Peyer's patch (tissue), 4 donors: ENCODE measurements around the gene KCTD10. TPM values are rescaled to one million over a fixed set of nuclear protein-coding genes. Genes with fewer than 3 reads are reported as not detected.
A peak's percentile ranks its signal among the peaks of the same experiment; 100 is the strongest.
"Not testable (repeated sequence)": the region's sequence is repeated elsewhere in the genome, so short reads cannot be mapped to it uniquely, and the experiment has no call there.

Experiments used
- DNase-seq, 3 donors: peaks; one replicate each; pipeline ENCODE4 v3.0.0-alpha.2; 2017 to 2019
- H3K27ac ChIP-seq, 4 donors: fragments of 200-600 bp; sonication (generic); one replicate each; pipeline ENCODE4 v1.5.1; 2016 to 2019
- H3K27me3 ChIP-seq, 2 donors: fragments of 200-600 bp; sonication (generic); one replicate each; pipeline ENCODE4 v1.5.1; 2019
- H3K36me3 ChIP-seq, 3 donors: fragments of 200-600 bp; sonication (generic); one replicate each; pipeline ENCODE4 v1.5.1; 2016 to 2019
- H3K4me1 ChIP-seq, 4 donors: fragments of 200-600 bp; sonication (generic); one replicate each; pipeline ENCODE4 v1.5.1; 2016 to 2019
- H3K4me3 ChIP-seq, 4 donors: fragments of 200-600 bp; sonication (generic); 1 replicate in 3 of 4; 2 replicates in 1 of 4; pipeline ENCODE4 v1.5.1; 2016 to 2019; ENCODE audit warnings: mild to moderate bottlenecking in 1 of 4
- H3K9me3 ChIP-seq, 4 donors: fragments of 200-600 bp; sonication (generic); one replicate each; pipeline ENCODE4 v1.5.1; 2016 to 2019; ENCODE audit warnings: mild to moderate bottlenecking in 1 of 4
- POLR2A ChIP-seq, 2 donors: fragments of 450-650 bp; IDR thresholded peaks; one replicate each; pipeline ENCODE4 v1.5.1; 2017; ENCODE audit warnings: antibody characterized with exemption in 2 of 2, mild to moderate bottlenecking in 2 of 2, moderate library complexity in 2 of 2
- total RNA-seq, 4 donors: library from RNA; depleted of rRNA; stranded (reverse); fragments of >200 nt; gene quantifications; one replicate each; pipeline ENCODE4 v1.1.0, GENCODE V29; 2016
- TF ChIP-seq, protein P1 (sequence below), 6 experiments: fragments of 450-650 bp in 4 of 6; fragments of 200-600 bp in 2 of 6; sonication (generic) in 1 of 6; IDR thresholded peaks; one replicate each; pipeline ENCODE4 v1.5.1; 2017 to 2019; ENCODE audit warnings: antibody characterized with exemption in 6 of 6, mild to moderate bottlenecking in 3 of 6, moderate library complexity in 1 of 6

Gene KCTD10
- total RNA-seq, 4 donors from 2014 or later = 18.4 to 53.6 (median 28.8) TPM

DNA sequence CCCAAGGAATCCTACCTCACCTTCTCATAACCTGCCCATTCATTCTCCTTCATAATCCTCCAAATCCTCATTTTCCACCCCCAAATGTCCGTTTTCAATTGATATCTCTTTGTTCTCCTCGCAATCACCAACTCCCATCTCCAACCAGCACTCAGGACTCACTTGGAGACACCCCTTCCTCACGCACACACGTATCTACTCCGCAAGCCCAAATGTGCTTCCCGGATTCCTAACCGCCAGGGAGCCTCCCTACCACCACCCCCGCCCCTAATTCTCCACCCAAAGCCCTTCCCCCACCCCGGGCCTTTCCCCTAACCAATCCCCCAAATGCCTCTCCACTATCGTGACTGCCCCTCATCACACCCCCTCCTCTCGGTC, 304 bp downstream of the KCTD10 start:
- Histone ChIP-seq H3K4me3 (peak overlapping the region; percentile 79 to 97 (median 84)), H3K27ac (peak overlapping the region; percentile 91 to 95 (median 94)), H3K27me3 (no peaks in the 10 kb centered on the region), H3K9me3 (no peaks in the 10 kb centered on the region), H3K4me1 (peaks cover 3 to 33% (median 12%) of the 10 kb centered on the region in 4 donors), H3K36me3 (no peaks in the 10 kb centered on the region)
- DNase-seq = no peak
- no peak for TF ChIP-seq POLR2A (IDR thresholded peaks at IDR 0.05)
- TF ChIP-seq, protein P1, sequence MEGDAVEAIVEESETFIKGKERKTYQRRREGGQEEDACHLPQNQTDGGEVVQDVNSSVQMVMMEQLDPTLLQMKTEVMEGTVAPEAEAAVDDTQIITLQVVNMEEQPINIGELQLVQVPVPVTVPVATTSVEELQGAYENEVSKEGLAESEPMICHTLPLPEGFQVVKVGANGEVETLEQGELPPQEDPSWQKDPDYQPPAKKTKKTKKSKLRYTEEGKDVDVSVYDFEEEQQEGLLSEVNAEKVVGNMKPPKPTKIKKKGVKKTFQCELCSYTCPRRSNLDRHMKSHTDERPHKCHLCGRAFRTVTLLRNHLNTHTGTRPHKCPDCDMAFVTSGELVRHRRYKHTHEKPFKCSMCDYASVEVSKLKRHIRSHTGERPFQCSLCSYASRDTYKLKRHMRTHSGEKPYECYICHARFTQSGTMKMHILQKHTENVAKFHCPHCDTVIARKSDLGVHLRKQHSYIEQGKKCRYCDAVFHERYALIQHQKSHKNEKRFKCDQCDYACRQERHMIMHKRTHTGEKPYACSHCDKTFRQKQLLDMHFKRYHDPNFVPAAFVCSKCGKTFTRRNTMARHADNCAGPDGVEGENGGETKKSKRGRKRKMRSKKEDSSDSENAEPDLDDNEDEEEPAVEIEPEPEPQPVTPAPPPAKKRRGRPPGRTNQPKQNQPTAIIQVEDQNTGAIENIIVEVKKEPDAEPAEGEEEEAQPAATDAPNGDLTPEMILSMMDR (IDR thresholded peaks at IDR 0.05) = no peak

DNA sequence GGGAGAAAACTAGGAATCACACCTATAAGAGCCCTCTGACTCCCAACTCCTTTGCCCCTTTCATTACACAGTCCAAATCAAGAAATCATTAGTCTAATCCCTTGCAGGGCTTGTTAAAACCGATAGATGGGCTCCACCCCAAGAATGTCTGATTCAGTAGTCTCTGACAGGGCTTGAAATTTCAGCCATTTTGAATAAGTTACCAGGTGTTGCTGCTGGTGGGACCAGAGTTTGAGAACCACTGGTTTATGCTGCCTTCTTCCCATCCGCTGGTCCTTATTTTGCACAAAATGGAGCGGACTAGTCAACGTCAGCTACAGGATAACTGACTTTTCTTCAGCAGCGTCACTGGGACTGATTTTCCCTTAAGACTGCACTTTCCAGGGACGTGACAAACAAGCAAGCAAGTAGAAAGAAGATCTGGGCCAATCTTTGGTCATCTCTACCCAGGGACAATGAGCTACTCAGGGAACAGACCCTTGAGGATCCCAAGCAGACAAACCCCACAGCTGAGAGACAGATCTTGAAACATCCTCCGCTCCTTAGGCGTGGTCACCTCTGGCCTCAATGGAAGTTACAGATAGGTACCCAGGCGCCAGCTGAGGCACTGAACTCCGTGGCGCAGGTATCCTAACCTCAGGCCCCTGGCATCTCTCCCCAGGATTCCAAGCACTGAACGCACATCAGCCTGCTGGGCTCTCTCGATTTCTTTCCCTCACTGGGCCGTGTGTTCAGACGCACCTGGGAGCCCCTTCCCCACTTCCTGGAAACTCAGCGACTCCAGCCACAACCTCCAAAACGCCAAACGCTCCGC, 900 bp downstream of the KCTD10 start:
- no peaks in the 10 kb centered on the region for H3K27me3 ChIP-seq
- H3K27ac ChIP-seq = peak overlapping the region; percentile 91 to 95 (median 94)
- peaks cover 3 to 33% (median 12%) of the 10 kb centered on the region in 4 donors for H3K4me1 ChIP-seq
- DNase-seq = no peak
- TF ChIP-seq POLR2A (IDR thresholded peaks at IDR 0.05) = no peak
- TF ChIP-seq, protein P1 (IDR thresholded peaks at IDR 0.05) = no peak
- H3K4me3 ChIP-seq = peak overlapping the region; percentile 79 to 97 (median 84)
- H3K9me3 ChIP-seq = no peaks in the 10 kb centered on the region
- H3K36me3 ChIP-seq = no peaks in the 10 kb centered on the region

DNA sequence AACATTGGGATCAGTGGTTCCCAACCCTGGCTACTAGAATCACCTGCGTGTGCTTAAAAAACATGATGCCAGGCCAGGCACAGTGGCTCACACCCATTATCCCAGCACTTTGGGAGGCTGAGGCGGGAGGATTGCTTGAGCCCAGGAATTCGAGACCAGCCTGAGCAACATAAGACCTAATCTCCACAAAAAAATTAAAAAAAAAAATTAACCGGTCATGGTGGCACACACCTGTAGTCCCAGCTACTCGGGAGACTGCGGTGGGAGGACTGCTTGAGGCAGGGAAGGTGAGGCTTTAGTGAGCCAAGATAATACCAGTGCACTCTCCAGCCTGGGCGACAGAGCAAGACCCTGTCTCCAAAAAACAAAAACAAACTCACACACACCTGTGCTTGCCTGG, 2.0 kb downstream of the KCTD10 start:
- Histone ChIP-seq H3K36me3 (no peaks in the 10 kb centered on the region), H3K27ac (no peak overlapping the region)

DNA sequence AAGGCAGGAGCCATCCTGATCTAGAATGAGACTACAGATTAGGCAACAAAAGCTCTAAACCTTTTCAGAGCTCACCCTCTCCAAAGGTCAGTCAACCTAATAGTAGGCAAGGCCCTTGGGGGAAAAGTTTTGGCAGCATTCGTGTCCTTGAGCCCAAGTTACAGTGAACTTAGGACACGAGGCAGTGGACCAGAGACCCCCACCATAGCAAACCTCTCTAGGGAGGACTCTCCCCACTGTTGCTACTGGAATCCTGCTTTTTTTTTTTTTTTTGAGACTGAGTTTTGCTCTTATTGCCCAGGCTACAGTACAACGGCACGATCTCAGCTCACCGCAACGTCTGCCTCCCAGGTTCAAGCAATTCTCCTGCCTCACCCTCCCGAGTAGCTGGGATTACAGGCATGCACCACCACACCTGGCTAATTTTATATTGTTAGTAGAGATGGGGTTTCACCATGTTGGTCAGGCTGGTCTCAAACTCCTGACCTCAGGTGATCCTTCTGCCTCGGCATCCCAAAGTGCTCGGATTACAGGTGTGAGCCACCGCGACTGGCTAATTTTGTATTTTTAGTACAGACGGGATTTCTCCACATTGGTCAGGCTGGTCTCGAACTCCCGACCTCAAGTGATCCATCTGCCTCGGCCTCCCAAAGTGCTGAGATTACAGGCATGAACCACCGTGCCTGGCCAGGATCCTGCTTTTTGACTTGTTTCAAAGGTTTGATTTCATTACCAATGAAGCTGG, 3.4 kb downstream of the KCTD10 start:
- peaks cover 3 to 24% (median 11%) of the 10 kb centered on the region in 4 donors for H3K4me1 ChIP-seq
- DNase-seq, H3K27ac ChIP-seq, H3K27me3 ChIP-seq, H3K9me3 ChIP-seq, H3K4me3 ChIP-seq: not testable (repeated sequence)
- peaks cover 0 to 11% (median 0%) of the 10 kb centered on the region in 3 donors for H3K36me3 ChIP-seq

More for the DNA sequence above, 2.0 kb downstream of the KCTD10 start:
- TF ChIP-seq, protein P1 (IDR thresholded peaks at IDR 0.05) = no peak
- no peak for TF ChIP-seq POLR2A (IDR thresholded peaks at IDR 0.05)
- H3K9me3 ChIP-seq = no peaks in the 10 kb centered on the region
- no peak for DNase-seq
- H3K27me3 ChIP-seq = no peaks in the 10 kb centered on the region
- H3K4me1 ChIP-seq = peaks cover 3 to 33% (median 12%) of the 10 kb centered on the region in 4 donors
- H3K4me3 ChIP-seq = no peak overlapping the region

DNA sequence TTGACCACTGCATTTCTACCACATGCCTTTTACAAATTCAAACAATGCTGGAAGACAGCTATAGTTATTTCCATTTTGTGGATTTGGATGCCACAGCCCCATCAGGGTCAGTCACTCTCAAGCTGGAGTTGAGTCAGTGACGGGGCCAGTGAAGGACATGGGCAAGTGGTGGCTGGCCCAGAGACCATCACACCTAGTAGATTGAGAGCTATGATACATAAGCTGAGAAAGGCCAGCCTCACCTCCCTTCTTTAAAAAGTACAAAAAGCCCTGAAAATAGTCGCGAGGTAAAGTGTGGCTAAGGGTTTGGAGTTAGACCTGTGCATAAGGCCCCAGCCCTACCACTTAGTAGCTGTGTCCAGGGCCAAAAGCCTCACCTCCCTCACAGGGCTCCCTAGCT, 4.1 kb downstream of the KCTD10 start:
- Histone ChIP-seq H3K4me3 (no peak overlapping the region), H3K27me3 (no peaks in the 10 kb centered on the region), H3K36me3 (peaks cover 0 to 15% (median 0%) of the 10 kb centered on the region in 3 donors), H3K4me1 (peaks cover 3 to 17% (median 9%) of the 10 kb centered on the region in 4 donors), H3K9me3 (no peaks in the 10 kb centered on the region), H3K27ac (no peak overlapping the region)
- TF ChIP-seq POLR2A (IDR thresholded peaks at IDR 0.05) = no peak
- TF ChIP-seq, protein P1 (IDR thresholded peaks at IDR 0.05) = no peak
- no peak for DNase-seq

DNA sequence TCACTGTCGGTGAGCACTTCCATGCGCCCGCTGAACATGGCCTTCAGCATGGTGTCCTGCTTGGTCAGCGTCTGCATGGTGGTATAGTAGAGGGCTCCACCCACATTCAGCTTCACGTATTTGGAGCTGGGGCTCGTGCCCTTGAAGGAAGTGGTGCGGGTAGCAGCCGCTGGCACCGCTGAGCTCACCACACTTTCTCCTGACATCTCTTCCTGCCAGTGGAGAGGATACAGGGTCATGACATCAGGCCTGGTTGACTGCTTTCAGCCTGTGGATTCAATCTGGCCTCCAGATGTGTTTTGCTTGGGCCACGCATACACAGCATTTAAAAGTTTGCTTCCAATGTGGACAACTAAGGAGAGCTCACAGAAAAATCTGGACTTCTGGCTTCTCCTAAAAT, 7.6 kb downstream of the KCTD10 start:
- H3K4me3 ChIP-seq = no peak overlapping the region
- no peaks in the 10 kb centered on the region for H3K4me1 ChIP-seq
- TF ChIP-seq, protein P1 (IDR thresholded peaks at IDR 0.05) = no peak
- no peak for TF ChIP-seq POLR2A (IDR thresholded peaks at IDR 0.05)
- H3K27ac ChIP-seq = no peak overlapping the region
- H3K9me3 ChIP-seq = no peaks in the 10 kb centered on the region
- peaks cover 0 to 48% (median 0%) of the 10 kb centered on the region in 3 donors for H3K36me3 ChIP-seq
- DNase-seq = no peak
- H3K27me3 ChIP-seq = no peaks in the 10 kb centered on the region
